Nephron (organoid): ENCODE measurements around the gene FUT8.

ENCODE experiments used
- H3K27ac Mint-ChIP-seq, 3 experiments: 2 replicates each; pipeline ENCODE4 v1.8.0; 2020; ENCODE audit warnings: mixed read lengths in 3 of 3, mild to moderate bottlenecking in 2 of 3, moderate library complexity in 1 of 3
- H3K27me3 Mint-ChIP-seq: 2 replicates; pipeline ENCODE4 v1.8.0; 2021; ENCODE audit warnings: low read depth, mild to moderate bottlenecking, moderate library complexity, mixed read lengths
- H3K36me3 Mint-ChIP-seq: 2 replicates; pipeline ENCODE4 v1.8.0; 2020; ENCODE audit warnings: low read depth, mixed read lengths
- H3K4me1 Mint-ChIP-seq: 2 replicates; pipeline ENCODE4 v1.8.0; 2020; ENCODE audit warnings: mixed read lengths
- H3K4me3 Mint-ChIP-seq, 3 experiments: 2 replicates each; pipeline ENCODE4 v1.8.0; 2020; ENCODE audit warnings: mild to moderate bottlenecking in 3 of 3, mixed read lengths in 3 of 3, moderate library complexity in 2 of 3
- H3K9me3 Mint-ChIP-seq: 2 replicates; pipeline ENCODE4 v1.8.0; 2020; ENCODE audit warnings: mixed read lengths
- CTCF ChIP-seq, 3 experiments: fragments of 200-600 bp; sonication (generic); IDR thresholded peaks; one replicate each; pipeline ENCODE4 v1.5.0; 2021; ENCODE audit warnings: antibody characterized with exemption in 3 of 3; ENCODE audit not compliant: unreplicated experiment in 3 of 3

The FUT8 gene

GRCh38 chr14:65502676-65503124, 90.2 kb downstream of the FUT8 start:
- Mint-ChIP-seq H3K27ac (no peak overlapping the region), H3K4me3 (no peak overlapping the region), H3K9me3 (peaks cover 11% of the 10 kb centered on the region), H3K4me1 (no peaks in the 10 kb centered on the region), H3K36me3 (no peaks in the 10 kb centered on the region), H3K27me3 (no peaks in the 10 kb centered on the region)
- no peak for TF ChIP-seq CTCF (IDR thresholded peaks at IDR 0.05; ENCODE audit: unreplicated experiment in 3 of 3)

GRCh38 chr14:65503771-65504170, 91.2 kb downstream of the FUT8 start:
- peaks cover 14% of the 10 kb centered on the region for H3K9me3 Mint-ChIP-seq
- no peak for TF ChIP-seq CTCF (IDR thresholded peaks at IDR 0.05; ENCODE audit: unreplicated experiment in 3 of 3)
- no peaks in the 10 kb centered on the region for H3K27me3 Mint-ChIP-seq
- H3K4me3 Mint-ChIP-seq = no peak overlapping the region
- H3K4me1 Mint-ChIP-seq = no peaks in the 10 kb centered on the region
- no peak overlapping the region for H3K27ac Mint-ChIP-seq
- peaks cover 2% of the 10 kb centered on the region for H3K36me3 Mint-ChIP-seq

GRCh38 chr14:65506801-65507200, 94.3 kb downstream of the FUT8 start:
- no peak for TF ChIP-seq CTCF (IDR thresholded peaks at IDR 0.05; ENCODE audit: unreplicated experiment in 3 of 3)
- no peaks in the 10 kb centered on the region for H3K27me3 Mint-ChIP-seq
- H3K9me3 Mint-ChIP-seq = peaks cover 41% of the 10 kb centered on the region
- H3K4me1 Mint-ChIP-seq = no peaks in the 10 kb centered on the region
- H3K36me3 Mint-ChIP-seq = peaks cover 10% of the 10 kb centered on the region
- H3K27ac Mint-ChIP-seq = no peak overlapping the region
- H3K4me3 Mint-ChIP-seq = no peak overlapping the region

- Mint-ChIP-seq H3K27me3 (no peaks in the 10 kb centered on the region), H3K36me3 (peaks cover 10% of the 10 kb centered on the region), H3K9me3 (peaks cover 41% of the 10 kb centered on the region), H3K4me1 (no peaks in the 10 kb centered on the region), H3K27ac (no peak overlapping the region), H3K4me3 (no peak overlapping the region)
- TF ChIP-seq CTCF (IDR thresholded peaks at IDR 0.05; ENCODE audit: unreplicated experiment in 3 of 3) = no peak
Measured at GRCh38 chr14:65509842-65510241, 97.3 kb downstream of the FUT8 start.

GRCh38 chr14:65513671-65514070, 101.1 kb downstream of the FUT8 start:
- Mint-ChIP-seq H3K27me3 (no peaks in the 10 kb centered on the region), H3K9me3 (peaks cover 28% of the 10 kb centered on the region), H3K4me3 (no peak overlapping the region), H3K27ac (no peak overlapping the region), H3K36me3 (peaks cover 10% of the 10 kb centered on the region), H3K4me1 (no peaks in the 10 kb centered on the region)
- TF ChIP-seq CTCF (IDR thresholded peaks at IDR 0.05; ENCODE audit: unreplicated experiment in 3 of 3) = no peak

GRCh38 chr14:65517635-65518542, 105.4 kb downstream of the FUT8 start:
- Mint-ChIP-seq H3K36me3 (no peaks in the 10 kb centered on the region), H3K4me3 (no peak overlapping the region)

More at GRCh38 chr14:65517635-65518542, 105.4 kb downstream of the FUT8 start:
- H3K27ac Mint-ChIP-seq = no peak overlapping the region
- H3K4me1 Mint-ChIP-seq = no peaks in the 10 kb centered on the region
- peaks cover 3% of the 10 kb centered on the region for H3K9me3 Mint-ChIP-seq
- H3K27me3 Mint-ChIP-seq = no peaks in the 10 kb centered on the region
- TF ChIP-seq CTCF (IDR thresholded peaks at IDR 0.05; ENCODE audit: unreplicated experiment in 3 of 3) = no peak
